CD4-positive, alpha-beta T cell treated with Interferon alpha-2 for 1 hour (primary cell): ENCODE measurements around the gene LLGL2.

ENCODE experiments used
- DNase-seq, 2 donors: peaks; one replicate each; pipeline ENCODE4 v3.0.0-alpha.2; 2020 to 2022

The LLGL2 gene

GRCh38 chr17:75619506-75620431 lies 94.3 kb downstream of the LLGL2 start:
- DNase-seq = no peak

DNA sequence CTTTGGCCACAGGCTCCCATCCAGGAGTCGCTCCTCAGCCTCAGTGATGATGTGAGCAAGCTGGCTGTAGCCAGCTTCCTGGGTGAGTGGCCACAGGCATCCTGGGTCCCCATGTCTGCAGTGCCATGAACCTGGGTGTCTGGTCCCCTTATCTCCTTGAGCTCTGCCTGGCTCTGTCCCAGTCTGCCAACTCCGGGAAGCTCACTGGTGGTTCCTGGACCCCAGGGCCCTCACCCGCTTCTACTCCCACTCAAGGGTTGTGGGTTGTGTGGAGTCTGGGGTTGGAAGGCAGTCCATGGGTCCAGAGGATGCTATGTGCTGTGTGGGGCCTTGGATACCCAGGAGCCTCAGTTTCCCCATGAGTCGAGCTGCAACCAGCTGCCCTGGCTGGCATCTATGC lies 96.0 kb downstream of the LLGL2 start:
- DNase-seq = no peak

GRCh38 chr17:75622076-75622475 lies 96.6 kb downstream of the LLGL2 start:
- no peak for DNase-seq

DNA sequence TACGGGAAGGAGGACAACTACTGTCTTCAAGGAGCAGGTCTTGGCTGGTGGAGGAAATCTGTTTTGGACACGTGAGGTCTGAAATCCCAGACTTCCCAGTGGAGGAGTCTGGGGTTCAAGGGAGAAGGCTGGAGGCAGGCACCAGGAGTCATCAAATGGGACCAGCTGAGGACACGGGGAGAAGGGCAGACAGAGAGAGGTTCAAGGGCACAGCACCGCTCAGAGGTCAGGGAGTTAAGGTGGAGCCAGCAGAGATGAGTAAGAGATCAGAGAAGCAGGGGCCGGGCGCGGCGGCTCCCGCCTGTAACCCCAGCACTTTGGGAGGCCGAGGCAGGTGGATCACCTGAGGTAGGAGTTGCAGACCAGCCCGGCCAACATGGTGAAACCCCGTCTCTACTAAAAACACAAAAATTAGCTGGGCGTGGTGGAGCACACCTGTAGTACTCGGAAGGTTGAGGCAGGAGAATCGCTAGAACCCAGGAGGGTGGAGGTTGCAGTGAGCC lies 97.3 kb downstream of the LLGL2 start:
- no peak for DNase-seq

DNA sequence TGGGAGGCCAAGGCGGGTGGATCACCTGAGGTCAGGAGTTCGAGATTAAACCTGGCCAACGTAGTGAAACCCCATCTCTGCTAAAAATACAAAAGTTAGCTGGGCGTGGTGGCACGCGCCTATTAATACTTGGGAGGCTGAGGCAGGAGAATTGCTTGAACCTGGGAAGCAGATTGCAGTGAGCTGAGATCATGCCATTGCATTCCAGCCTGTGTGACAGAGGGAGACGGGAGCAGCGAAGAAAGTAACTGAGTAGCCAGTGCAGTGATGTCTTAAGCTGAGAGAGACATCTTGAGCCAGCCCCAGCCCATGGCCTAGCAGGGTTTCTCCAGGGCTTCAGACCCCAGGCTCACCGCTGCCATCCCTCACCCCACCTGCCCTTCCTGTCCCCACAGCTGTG lies 97.9 kb downstream of the LLGL2 start:
- DNase-seq = no peak

DNA sequence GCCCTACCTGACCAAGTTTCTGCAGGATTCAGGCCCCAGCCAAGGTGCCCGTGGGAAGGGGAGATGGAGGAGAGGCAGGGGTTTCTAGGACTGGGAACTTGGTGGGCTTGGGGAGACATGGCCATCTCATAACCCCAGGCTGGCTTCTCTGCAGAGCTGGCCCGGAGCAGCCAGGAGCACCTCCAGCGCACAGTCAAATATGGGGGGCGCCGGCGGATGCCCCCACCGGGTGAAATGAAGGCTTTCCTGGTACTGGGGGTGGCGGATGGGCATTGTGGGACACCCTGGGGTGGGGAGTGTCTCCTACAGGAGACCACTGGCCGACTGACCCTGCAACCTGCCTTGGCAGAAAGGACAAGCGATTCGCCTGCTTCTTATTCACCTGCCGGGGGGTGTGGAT lies 98.5 kb downstream of the LLGL2 start:
- DNase-seq = no peak
